ENCODE measurements around the gene STAP1. TPM values are rescaled to one million over a fixed set of nuclear protein-coding genes. Genes with fewer than 3 reads are reported as not detected.

The STAP1 gene
- total and polyA plus RNA-seq, 2 experiments from 2014 or later = 0.10 TPM; not detected in 1

DNA sequence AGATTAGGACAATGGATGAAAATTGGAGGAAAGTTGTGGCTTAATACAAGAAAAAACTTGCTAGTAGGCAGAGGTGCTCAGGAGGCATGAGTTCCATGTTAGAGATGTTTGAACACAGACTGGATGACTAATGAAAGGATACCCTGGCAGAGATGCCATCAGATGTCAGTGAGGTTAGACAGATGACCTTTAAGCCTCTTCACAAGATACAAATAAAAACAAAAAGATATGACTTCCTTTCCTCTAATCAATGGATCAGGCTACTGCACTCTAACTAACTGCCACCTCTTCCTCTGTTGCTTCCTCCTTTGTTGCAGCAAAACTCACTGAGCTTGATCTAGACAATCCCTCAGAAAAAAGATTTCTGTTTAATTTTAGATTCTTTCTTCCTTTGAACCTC is 14.7 kb downstream of the STAP1 start:
- Histone ChIP-seq H3K27me3 (no peaks in the 10 kb centered on the region), H3K36me3 (no peaks in the 10 kb centered on the region), H3K4me3 (no peak overlapping the region), H3K4me1 (ENCODE audit: low read depth) (no peaks in the 10 kb centered on the region), H3K27ac (no peak overlapping the region), H3K9me3 (ENCODE audit: low read depth) (no peaks in the 10 kb centered on the region)
- TF ChIP-seq, protein P1, sequence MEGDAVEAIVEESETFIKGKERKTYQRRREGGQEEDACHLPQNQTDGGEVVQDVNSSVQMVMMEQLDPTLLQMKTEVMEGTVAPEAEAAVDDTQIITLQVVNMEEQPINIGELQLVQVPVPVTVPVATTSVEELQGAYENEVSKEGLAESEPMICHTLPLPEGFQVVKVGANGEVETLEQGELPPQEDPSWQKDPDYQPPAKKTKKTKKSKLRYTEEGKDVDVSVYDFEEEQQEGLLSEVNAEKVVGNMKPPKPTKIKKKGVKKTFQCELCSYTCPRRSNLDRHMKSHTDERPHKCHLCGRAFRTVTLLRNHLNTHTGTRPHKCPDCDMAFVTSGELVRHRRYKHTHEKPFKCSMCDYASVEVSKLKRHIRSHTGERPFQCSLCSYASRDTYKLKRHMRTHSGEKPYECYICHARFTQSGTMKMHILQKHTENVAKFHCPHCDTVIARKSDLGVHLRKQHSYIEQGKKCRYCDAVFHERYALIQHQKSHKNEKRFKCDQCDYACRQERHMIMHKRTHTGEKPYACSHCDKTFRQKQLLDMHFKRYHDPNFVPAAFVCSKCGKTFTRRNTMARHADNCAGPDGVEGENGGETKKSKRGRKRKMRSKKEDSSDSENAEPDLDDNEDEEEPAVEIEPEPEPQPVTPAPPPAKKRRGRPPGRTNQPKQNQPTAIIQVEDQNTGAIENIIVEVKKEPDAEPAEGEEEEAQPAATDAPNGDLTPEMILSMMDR (IDR thresholded peaks at IDR 0.05; ENCODE audit: low read depth, low read length) = no peak
- DNase-seq (ENCODE audit: low read depth in 1 of 2, low spot score in 1 of 2) = no peak

DNA sequence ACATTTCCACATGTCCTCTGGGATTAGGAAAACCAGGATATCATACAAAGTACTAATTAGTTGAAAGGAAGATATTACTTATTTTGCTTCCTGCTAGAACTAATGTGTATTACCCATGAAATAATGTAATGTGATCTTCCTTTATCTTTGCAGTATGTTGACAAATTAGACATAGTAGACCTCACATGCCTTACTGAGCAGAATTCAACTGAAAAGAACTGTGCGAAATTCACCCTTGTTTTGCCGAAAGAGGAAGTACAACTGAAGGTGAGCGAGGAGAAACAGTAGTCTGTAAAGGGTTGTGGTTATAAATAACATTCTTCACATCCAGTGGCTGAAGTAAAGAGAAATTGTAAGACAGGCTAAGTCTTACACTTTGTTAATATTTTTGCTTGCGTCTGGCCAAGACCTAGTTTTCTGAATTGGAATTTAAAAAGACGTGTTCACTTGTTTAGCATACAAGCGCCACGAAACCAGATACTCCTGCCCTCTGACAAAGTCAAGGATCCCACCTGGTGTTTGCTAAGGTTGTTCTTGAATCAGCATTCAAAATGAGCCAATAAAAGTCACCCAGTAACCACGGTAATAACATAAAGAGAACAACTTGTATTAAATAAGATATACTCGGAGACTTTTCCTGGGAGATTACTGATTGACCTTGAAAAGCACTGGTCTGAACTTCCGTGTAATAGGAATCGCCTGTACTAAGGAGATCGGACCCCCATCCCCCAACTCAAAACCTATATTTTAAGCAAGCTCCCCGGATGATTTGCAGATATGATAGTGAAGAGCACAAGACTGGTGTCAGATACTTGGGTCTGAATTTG is 16.9 kb downstream of the STAP1 start:
- no peaks in the 10 kb centered on the region for H3K4me1 ChIP-seq (ENCODE audit: low read depth)
- H3K4me3 ChIP-seq = no peak overlapping the region
- H3K9me3 ChIP-seq (ENCODE audit: low read depth) = no peaks in the 10 kb centered on the region
- H3K36me3 ChIP-seq = no peaks in the 10 kb centered on the region
- no peaks in the 10 kb centered on the region for H3K27me3 ChIP-seq
- no peak for DNase-seq (ENCODE audit: low read depth in 1 of 2, low spot score in 1 of 2)
- no peak overlapping the region for H3K27ac ChIP-seq
- TF ChIP-seq, protein P1 (IDR thresholded peaks at IDR 0.05; ENCODE audit: low read depth, low read length) = no peak

DNA sequence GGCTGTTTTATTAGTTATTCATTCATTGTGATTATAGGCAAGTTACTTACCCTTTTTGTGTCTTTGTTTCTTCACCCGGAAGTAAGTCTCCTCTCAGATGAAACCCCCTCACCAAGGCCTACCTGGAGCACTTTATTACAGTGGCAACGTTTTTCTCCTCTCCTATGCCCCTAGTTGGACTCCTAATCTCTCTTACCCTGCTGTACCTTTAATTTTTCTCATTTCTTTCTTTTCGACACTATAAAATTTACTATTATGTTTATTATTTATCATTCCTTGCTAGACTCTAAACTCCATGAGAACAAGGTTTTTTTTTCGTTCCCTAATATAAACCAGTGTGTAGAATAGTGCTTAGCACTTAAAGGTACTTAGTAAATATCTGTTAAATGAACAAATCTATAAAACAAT is 17.5 kb downstream of the STAP1 start:
- TF ChIP-seq, protein P1 (IDR thresholded peaks at IDR 0.05; ENCODE audit: low read depth, low read length) = no peak
- Histone ChIP-seq H3K27ac (no peak overlapping the region), H3K4me3 (no peak overlapping the region), H3K9me3 (ENCODE audit: low read depth) (no peaks in the 10 kb centered on the region), H3K4me1 (ENCODE audit: low read depth) (no peaks in the 10 kb centered on the region), H3K27me3 (no peaks in the 10 kb centered on the region), H3K36me3 (no peaks in the 10 kb centered on the region)
- DNase-seq (ENCODE audit: low read depth in 1 of 2, low spot score in 1 of 2) = no peak

DNA sequence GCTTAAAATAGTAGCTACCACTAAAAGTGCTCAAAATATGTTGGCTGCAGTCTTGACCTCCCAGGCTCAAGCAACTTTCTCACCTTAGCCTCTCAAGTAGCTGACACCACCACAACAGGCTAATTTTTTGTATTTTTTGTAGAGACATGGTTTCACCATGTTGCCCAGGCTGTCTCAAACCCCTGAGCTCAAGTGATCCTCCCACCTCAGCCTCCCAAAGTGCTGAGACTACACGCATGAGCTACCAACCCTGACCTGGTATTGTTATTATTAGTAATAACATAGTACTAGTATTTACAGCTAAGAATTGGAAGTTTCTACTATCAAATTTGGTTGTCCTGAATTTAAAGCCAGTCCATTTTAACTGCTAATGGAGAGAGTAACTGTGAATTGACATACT is 18.0 kb downstream of the STAP1 start:
- Histone ChIP-seq H3K4me1 (ENCODE audit: low read depth) (no peaks in the 10 kb centered on the region), H3K27me3 (no peaks in the 10 kb centered on the region), H3K27ac (no peak overlapping the region), H3K4me3 (no peak overlapping the region), H3K36me3 (no peaks in the 10 kb centered on the region), H3K9me3 (ENCODE audit: low read depth) (no peaks in the 10 kb centered on the region)
- DNase-seq (ENCODE audit: low read depth in 1 of 2, low spot score in 1 of 2) = no peak
- TF ChIP-seq, protein P1 (IDR thresholded peaks at IDR 0.05; ENCODE audit: low read depth, low read length) = no peak

DNA sequence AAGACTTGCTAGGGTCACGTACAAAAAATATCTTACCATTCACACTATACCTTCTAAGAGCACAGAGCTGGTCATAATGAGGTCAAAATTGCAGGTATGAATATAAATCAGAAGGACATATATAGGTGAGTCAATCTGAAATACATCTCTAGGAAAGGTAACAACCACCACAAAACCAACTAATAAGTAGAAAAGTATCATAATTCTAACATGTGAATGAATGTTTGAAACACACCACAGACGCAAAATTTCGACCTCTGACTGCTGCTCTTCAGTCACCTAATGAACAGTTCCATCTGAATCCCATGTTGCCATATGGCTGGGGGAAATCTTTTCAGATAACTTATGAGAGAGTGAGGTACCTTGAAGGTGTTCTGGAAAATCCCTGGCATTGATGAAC is 22.1 kb downstream of the STAP1 start:
- Histone ChIP-seq H3K9me3 (ENCODE audit: low read depth) (no peaks in the 10 kb centered on the region), H3K4me3 (no peak overlapping the region)
- no peak for DNase-seq (ENCODE audit: low read depth in 1 of 2, low spot score in 1 of 2)

More for the DNA sequence above, 22.1 kb downstream of the STAP1 start:
- no peaks in the 10 kb centered on the region for H3K36me3 ChIP-seq
- no peaks in the 10 kb centered on the region for H3K4me1 ChIP-seq (ENCODE audit: low read depth)
- H3K27ac ChIP-seq = no peak overlapping the region
- no peaks in the 10 kb centered on the region for H3K27me3 ChIP-seq
- TF ChIP-seq, protein P1 (IDR thresholded peaks at IDR 0.05; ENCODE audit: low read depth, low read length) = no peak

Measured in cardiac muscle cell (in vitro differentiated cells and primary cell).